AG09319 (cell line): ENCODE measurements around the gene MS4A4A.

Experiments
- DNase-seq: peaks from one replicate; pipeline ENCODE4 v3.0.0-alpha.2; 2010; ENCODE audit warnings: low read depth; ENCODE audit errors: extremely low read depth
- CTCF ChIP-seq: IDR thresholded peaks from 2 replicates; pipeline ENCODE4 v1.5.1; 2011; ENCODE audit warnings: low read depth, mild to moderate bottlenecking, inconsistent platforms, low read length, moderate library complexity

Gene MS4A4A

GRCh38 chr11:60336767-60337391 lies 56.4 kb downstream of the MS4A4A start:
- no peak for DNase-seq

DNA sequence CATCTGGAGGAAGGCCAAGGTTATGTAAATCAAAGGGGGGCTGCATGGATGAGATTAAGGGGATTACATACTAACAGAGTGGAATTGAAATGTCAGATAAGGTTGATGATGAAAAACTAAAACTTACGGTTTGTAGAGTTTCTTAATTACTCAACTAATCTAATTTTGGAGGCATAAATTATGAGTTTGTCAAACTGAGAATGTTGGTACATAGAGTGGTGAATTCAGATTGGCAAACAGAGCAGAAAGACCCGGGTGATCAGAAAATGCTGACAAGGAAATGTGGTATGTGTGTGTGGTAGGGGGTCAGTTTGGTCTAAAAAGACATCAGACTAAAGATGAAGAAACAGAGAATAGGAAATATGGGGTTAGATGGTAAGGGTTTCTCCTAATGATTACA lies 57.6 kb downstream of the MS4A4A start:
- TF ChIP-seq CTCF: no peak
- no peak for DNase-seq

More at GRCh38 chr11:60336767-60337391, 56.4 kb downstream of the MS4A4A start:
- no peak for TF ChIP-seq CTCF

DNA sequence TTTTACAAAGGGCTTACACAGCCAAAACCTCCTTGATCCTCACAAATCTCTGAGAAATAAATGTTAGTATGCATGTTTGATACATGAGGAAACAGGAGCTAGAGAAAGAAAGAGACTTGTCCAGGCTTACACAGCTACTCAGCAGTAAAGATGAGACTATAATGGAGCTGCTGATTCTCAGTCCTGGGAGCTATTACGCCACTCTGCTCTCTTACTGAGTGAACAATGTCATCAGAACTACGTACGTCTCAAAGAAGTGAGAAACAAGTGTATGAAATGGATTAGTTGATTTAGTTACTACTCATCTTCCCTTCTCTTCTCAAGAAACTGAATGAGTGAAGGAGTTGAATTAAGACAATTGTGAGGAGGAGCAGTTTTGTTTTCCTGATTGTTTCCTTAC lies 58.9 kb downstream of the MS4A4A start:
- no peak for DNase-seq
- TF ChIP-seq CTCF: no peak

GRCh38 chr11:60343094-60343704 lies 62.7 kb downstream of the MS4A4A start:
- TF ChIP-seq CTCF: peak; percentile 34
- DNase-seq: no peak

- TF ChIP-seq CTCF: no peak
- DNase-seq: no peak
Measured at GRCh38 chr11:60344146-60344545, 63.7 kb downstream of the MS4A4A start.

DNA sequence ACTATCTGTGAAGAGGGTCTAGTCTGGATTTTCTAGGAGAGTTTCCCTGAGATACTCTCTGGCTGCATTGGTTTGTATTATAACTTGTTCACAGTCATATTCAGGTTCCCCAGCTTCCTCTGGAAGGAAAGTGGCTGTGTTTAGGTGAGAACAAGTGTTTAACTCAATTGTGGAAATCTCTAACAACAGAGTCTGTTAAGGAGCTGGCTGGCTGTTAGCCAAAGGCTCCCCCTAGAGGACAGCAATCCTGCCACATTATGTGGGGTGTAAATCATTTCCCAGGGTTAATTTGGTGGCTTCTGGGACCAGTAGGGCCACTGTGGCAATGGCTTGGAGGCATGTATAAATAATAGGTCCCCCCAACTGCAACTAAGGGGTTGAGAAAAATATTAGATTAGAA lies 65.0 kb downstream of the MS4A4A start:
- no peak for TF ChIP-seq CTCF
- DNase-seq: no peak

GRCh38 chr11:60347084-60347797 lies 66.8 kb downstream of the MS4A4A start:
- TF ChIP-seq CTCF: no peak
- no peak for DNase-seq
